ENCODE results near the gene HSPH1.

Gene HSPH1

DNA sequence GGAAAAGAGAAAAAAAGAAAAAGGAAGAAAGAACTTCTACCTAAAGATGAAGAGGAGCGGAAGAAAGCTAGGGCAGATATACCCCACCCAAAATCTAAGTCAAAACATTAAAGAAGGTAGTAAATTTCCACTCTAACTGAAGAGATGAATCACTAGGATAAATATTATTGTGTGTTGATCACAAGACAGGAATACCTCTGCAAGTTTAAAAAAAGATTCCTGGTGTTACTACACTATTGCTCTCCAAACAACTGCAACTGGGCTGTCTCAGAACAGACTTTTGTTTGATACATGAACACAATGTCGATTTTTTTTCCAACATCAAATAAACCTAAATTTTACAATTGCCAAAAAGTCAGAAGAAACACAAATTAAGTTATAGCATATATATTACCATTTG, 6.8 kb downstream of the HSPH1 start:
- Histone ChIP-seq H3K4me3 (ENCODE audit: severe bottlenecking) (no peak overlapping the region), H3K4me1 (ENCODE audit: insufficient read depth, poor library complexity, severe bottlenecking) (peaks cover 10% of the 10 kb centered on the region), H3K27ac (ENCODE audit: poor library complexity, severe bottlenecking) (no peak overlapping the region), H3K27me3 (ENCODE audit: insufficient read depth, poor library complexity, severe bottlenecking) (no peaks in the 10 kb centered on the region), H3K36me3 (ENCODE audit: low read depth) (peaks cover 85% of the 10 kb centered on the region), H3K9me3 (ENCODE audit: severe bottlenecking) (no peaks in the 10 kb centered on the region)
- ATAC-seq (ENCODE audit: low read depth) (no peak), DNase-seq (ENCODE audit: low spot score) (no peak)
- TF ChIP-seq, protein P1, sequence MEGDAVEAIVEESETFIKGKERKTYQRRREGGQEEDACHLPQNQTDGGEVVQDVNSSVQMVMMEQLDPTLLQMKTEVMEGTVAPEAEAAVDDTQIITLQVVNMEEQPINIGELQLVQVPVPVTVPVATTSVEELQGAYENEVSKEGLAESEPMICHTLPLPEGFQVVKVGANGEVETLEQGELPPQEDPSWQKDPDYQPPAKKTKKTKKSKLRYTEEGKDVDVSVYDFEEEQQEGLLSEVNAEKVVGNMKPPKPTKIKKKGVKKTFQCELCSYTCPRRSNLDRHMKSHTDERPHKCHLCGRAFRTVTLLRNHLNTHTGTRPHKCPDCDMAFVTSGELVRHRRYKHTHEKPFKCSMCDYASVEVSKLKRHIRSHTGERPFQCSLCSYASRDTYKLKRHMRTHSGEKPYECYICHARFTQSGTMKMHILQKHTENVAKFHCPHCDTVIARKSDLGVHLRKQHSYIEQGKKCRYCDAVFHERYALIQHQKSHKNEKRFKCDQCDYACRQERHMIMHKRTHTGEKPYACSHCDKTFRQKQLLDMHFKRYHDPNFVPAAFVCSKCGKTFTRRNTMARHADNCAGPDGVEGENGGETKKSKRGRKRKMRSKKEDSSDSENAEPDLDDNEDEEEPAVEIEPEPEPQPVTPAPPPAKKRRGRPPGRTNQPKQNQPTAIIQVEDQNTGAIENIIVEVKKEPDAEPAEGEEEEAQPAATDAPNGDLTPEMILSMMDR (IDR thresholded peaks at IDR 0.05; ENCODE audit: poor library complexity, severe bottlenecking) = no peak

DNA sequence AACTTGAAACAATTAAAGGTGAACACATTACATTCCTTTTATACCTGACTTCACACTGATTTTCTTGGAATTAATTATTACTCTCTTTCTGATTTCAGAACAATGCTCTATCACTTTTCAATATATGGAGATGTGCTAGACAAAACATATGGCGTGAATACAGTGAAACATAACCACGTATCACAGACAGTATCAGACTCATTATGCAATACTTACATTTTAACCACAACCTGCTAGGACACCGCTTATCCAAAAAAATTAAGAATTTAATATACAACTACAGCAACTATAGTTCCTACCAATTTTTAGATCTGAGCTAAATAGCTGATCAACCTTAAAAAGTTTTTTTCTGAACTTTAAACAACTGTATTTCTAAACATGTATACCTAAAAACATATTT, 9.9 kb downstream of the HSPH1 start:
- DNase-seq (ENCODE audit: low spot score) = no peak
- peaks cover 97% of the 10 kb centered on the region for H3K36me3 ChIP-seq (ENCODE audit: low read depth)
- TF ChIP-seq, protein P1 (IDR thresholded peaks at IDR 0.05; ENCODE audit: poor library complexity, severe bottlenecking) = no peak

DNA sequence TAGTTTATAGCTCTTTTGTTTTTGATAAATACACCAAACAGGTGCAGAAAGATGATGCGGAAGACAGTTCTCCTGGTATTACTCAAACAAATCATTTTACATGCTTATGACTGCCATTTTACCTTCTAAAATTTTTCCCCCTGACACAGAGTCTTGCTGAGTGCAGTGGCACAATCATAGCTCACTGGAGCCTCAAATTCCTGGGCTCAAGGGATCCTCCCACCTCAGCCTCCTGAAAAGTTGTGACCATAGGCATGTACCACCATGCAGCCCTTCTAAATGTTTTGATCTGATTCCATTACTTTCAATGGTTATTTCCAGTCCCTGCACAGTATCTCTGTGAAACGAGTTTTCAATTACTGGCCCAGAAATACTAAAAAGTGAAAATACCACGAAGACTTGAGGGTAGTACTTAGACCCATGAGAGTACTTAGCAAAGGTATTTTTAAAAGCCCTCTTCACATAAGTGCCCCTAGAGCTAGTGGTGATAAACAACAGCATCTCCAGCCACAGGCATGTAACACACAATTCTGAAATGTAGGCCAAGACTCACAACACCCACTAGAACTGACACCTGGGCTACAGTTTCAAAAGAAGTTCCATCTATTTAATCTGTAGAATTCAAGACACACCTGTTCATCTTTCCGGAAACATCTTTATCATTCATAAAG, 11.3 kb downstream of the HSPH1 start:
- no peaks in the 10 kb centered on the region for H3K9me3 ChIP-seq (ENCODE audit: severe bottlenecking)
- H3K36me3 ChIP-seq (ENCODE audit: low read depth) = peaks cover 100% of the 10 kb centered on the region
- no peak overlapping the region for H3K27ac ChIP-seq (ENCODE audit: poor library complexity, severe bottlenecking)
- TF ChIP-seq, protein P1 (IDR thresholded peaks at IDR 0.05; ENCODE audit: poor library complexity, severe bottlenecking) = no peak
- no peaks in the 10 kb centered on the region for H3K4me1 ChIP-seq (ENCODE audit: insufficient read depth, poor library complexity, severe bottlenecking)
- ATAC-seq (ENCODE audit: low read depth) (no peak), DNase-seq (ENCODE audit: low spot score) (no peak)
- no peaks in the 10 kb centered on the region for H3K27me3 ChIP-seq (ENCODE audit: insufficient read depth, poor library complexity, severe bottlenecking)
- no peak overlapping the region for H3K4me3 ChIP-seq (ENCODE audit: severe bottlenecking)

More for the DNA sequence above, 9.9 kb downstream of the HSPH1 start:
- no peaks in the 10 kb centered on the region for H3K9me3 ChIP-seq (ENCODE audit: severe bottlenecking)
- no peak overlapping the region for H3K4me3 ChIP-seq (ENCODE audit: severe bottlenecking)
- H3K27me3 ChIP-seq (ENCODE audit: insufficient read depth, poor library complexity, severe bottlenecking) = no peaks in the 10 kb centered on the region
- H3K4me1 ChIP-seq (ENCODE audit: insufficient read depth, poor library complexity, severe bottlenecking) = no peaks in the 10 kb centered on the region
- ATAC-seq (ENCODE audit: low read depth) = no peak
- no peak overlapping the region for H3K27ac ChIP-seq (ENCODE audit: poor library complexity, severe bottlenecking)

DNA sequence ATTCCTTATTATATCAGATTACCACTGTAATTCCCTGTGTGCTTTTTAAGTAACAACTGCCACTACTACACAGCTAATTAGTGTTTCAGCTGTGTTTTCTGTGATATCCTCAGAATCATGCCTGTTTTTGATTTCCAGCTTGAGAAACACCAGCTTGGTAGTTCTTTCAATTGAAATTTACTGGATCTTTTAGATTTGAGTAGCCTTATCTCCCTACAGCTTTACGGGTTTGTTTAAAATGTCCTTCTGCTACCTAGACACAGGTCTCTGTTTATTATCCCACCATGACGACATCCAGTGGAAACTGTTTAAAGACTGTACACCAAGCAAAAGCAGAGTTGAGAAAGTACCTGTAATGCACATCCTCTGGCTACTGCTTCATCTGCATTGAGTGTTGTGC, 12.1 kb downstream of the HSPH1 start:
- TF ChIP-seq, protein P1 (IDR thresholded peaks at IDR 0.05; ENCODE audit: poor library complexity, severe bottlenecking) = no peak
- ATAC-seq (ENCODE audit: low read depth) (no peak), DNase-seq (ENCODE audit: low spot score) (no peak)
- Histone ChIP-seq H3K27me3 (ENCODE audit: insufficient read depth, poor library complexity, severe bottlenecking) (no peaks in the 10 kb centered on the region), H3K36me3 (ENCODE audit: low read depth) (peaks cover 100% of the 10 kb centered on the region), H3K4me3 (ENCODE audit: severe bottlenecking) (no peak overlapping the region), H3K9me3 (ENCODE audit: severe bottlenecking) (no peaks in the 10 kb centered on the region), H3K27ac (ENCODE audit: poor library complexity, severe bottlenecking) (no peak overlapping the region), H3K4me1 (ENCODE audit: insufficient read depth, poor library complexity, severe bottlenecking) (no peaks in the 10 kb centered on the region)

DNA sequence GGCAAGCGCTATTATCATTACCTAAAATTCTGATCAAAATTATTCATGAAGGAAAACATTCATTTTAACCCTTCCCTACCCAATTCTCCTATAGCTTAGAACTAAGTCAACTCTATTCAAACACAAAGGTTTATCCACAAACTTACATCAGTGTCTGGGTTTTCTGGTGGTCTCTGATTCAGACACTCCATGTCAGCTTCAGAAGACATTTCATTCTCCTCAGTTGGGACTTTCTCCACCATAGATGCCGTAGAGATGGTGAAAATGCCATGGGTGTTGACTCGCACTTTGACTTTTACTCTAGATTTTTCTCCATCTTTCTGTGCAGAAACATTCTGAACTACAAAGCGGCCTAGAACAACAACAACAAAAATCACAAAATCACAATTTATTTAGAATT, 16.3 kb downstream of the HSPH1 start:
- TF ChIP-seq, protein P1 (IDR thresholded peaks at IDR 0.05; ENCODE audit: poor library complexity, severe bottlenecking) = no peak
- Histone ChIP-seq H3K36me3 (ENCODE audit: low read depth) (peaks cover 100% of the 10 kb centered on the region), H3K4me1 (ENCODE audit: insufficient read depth, poor library complexity, severe bottlenecking) (no peaks in the 10 kb centered on the region), H3K4me3 (ENCODE audit: severe bottlenecking) (no peak overlapping the region), H3K27me3 (ENCODE audit: insufficient read depth, poor library complexity, severe bottlenecking) (no peaks in the 10 kb centered on the region), H3K9me3 (ENCODE audit: severe bottlenecking) (no peaks in the 10 kb centered on the region), H3K27ac (ENCODE audit: poor library complexity, severe bottlenecking) (no peak overlapping the region)
- DNase-seq (ENCODE audit: low spot score) (no peak), ATAC-seq (ENCODE audit: low read depth) (no peak)
